GM12891 (cell line): ENCODE data around the gene HOXB9.

Experiments
- PAX5 ChIP-seq: IDR thresholded peaks from 2 replicates; pipeline ENCODE4 v1.6.1; 2011; ENCODE audit warnings: low read length, moderate library complexity, mild to moderate bottlenecking; ENCODE audit not compliant: insufficient read depth, severe bottlenecking
- POLR2A ChIP-seq: IDR thresholded peaks from 2 replicates; pipeline ENCODE4 v1.6.1; 2011; ENCODE audit warnings: low read depth, low read length, control low read depth
- POLR2AphosphoS5 ChIP-seq: IDR thresholded peaks from 2 replicates; pipeline ENCODE4 v1.6.1; 2011; ENCODE audit warnings: low read depth, low read length, control low read depth
- POU2F2 ChIP-seq: IDR thresholded peaks from 2 replicates; pipeline ENCODE4 v1.6.1; 2011; ENCODE audit warnings: low read depth, mild to moderate bottlenecking, control low read depth, low read length, moderate library complexity
- SPI1 ChIP-seq: IDR thresholded peaks from 2 replicates; pipeline ENCODE4 v1.6.1; 2011; ENCODE audit warnings: low read depth, low read length, control low read depth
- TAF1 ChIP-seq: IDR thresholded peaks from 2 replicates; pipeline ENCODE4 v1.6.1; 2011; ENCODE audit warnings: low read depth, low read length, control low read depth

DNA sequence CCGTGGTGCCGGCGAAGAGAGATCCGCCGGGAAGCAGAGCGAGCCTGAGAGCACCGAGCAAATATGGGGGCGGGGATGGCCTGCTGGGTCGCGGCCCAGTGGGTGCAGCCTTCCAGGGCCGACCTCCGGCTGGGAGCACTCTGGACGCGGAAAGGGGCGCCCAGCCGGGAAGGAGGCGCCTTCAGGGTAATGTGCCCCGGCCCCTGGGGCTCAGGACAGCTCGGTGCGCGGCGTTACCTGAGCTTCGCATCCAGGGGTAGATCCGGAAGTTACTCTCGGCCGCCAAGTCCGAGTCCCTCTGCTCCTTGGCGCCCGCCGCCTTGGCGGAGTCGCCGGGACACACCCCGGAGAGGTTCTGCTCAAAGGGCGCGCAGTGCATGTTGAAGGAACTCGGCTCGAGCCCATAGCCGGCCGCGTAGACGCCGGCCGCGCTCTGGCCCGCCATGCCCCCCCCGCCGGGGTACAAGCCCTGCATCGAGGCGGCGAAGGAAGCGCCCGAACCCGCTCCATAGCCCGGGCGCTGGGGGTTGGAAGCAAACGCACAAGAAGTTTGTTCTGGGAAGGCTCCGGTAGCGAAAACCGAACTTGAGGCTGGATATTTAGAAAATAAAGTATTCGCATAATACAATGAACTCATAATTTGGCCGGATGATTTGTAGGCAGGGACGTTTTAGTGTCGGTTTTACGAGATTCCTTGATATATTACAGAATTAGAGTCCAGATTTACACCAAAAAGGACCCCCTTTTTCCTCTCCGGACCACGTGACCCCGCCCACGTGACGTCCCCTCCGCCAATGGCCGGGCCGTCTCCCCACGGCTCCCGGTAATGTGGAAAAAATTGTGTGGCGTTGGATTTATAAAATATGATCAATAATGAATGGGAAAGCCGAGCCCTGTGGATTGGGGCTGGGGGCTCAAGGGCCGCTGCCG, 15.6 kb downstream of the HOXB9 start, which contains the start of gene HOXB7:
- TF ChIP-seq POLR2A, result no peak; the same call in 1 of the 2 replicates
- no peak for TF ChIP-seq POLR2AphosphoS5
- TF ChIP-seq TAF1, result no peak
- no peak for TF ChIP-seq POU2F2
- no peak for TF ChIP-seq SPI1
- TF ChIP-seq PAX5, result no peak
